Measurements from ENCODE around the gene GPR139. TPM values are rescaled to one million over a fixed set of nuclear protein-coding genes. Genes with fewer than 3 reads are reported as not detected.

GPR139 gene
- total RNA-seq, 1 experiment from 2014 or later: not detected

GRCh38 chr16:20020976-20021375 is 52.7 kb downstream of the GPR139 start:
- H3K4me3 ChIP-seq (ENCODE audit: low read length): no peak overlapping the region
- no peaks in the 10 kb centered on the region for H3K79me2 ChIP-seq (ENCODE audit: low read length)
- H3K4me2 ChIP-seq (ENCODE audit: low read depth, low read length, poor library complexity, severe bottlenecking): no peak overlapping the region
- no peaks in the 10 kb centered on the region for H3K9me3 ChIP-seq (ENCODE audit: low read length)
- H3K9me2 ChIP-seq (replicated peaks; ENCODE audit: insufficient read depth, low read length): no peaks in the 10 kb centered on the region
- H3K27ac ChIP-seq (ENCODE audit: low read length): no peak overlapping the region
- no peaks in the 10 kb centered on the region for H3K36me3 ChIP-seq (ENCODE audit: insufficient read depth, low read length)
- H4K20me1 ChIP-seq (ENCODE audit: insufficient read depth, low read depth, low read length): no peaks in the 10 kb centered on the region
- no peaks in the 10 kb centered on the region for H3K4me1 ChIP-seq (ENCODE audit: low read length)
- DNase-seq: no peak
- no peaks in the 10 kb centered on the region for H3K27me3 ChIP-seq (ENCODE audit: low read length)
- H2AFZ ChIP-seq (ENCODE audit: low read length): no peak overlapping the region
- H3K9ac ChIP-seq (ENCODE audit: low read length): no peak overlapping the region

DNA sequence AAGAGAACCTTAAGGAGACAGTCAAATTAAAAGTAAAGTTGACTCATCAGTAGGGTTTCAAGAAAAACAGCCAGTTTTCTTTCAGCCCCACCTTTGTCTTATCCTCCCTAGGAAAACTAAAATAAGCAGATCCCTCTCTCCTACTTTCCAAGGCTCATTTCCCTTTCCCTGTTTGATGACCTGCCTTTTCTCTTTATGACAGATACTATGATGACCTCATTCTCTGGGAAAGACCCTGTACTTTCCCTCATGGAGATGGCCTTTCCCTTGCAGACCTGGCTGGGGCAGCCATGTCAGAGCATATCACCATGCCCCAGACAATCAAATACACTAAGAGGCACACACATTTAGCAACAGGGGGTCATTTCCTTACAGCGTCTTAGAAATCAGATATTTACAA is 53.6 kb downstream of the GPR139 start:
- no peak overlapping the region for H3K4me3 ChIP-seq (ENCODE audit: low read length)

GRCh38 chr16:20016234-20016633 is 57.5 kb downstream of the GPR139 start:
- Histone ChIP-seq H3K9me3 (ENCODE audit: low read length) (no peaks in the 10 kb centered on the region), H3K4me1 (ENCODE audit: low read length) (no peaks in the 10 kb centered on the region), H3K4me2 (ENCODE audit: low read depth, low read length, poor library complexity, severe bottlenecking) (no peak overlapping the region), H3K4me3 (ENCODE audit: low read length) (no peak overlapping the region), H3K9me2 (replicated peaks; ENCODE audit: insufficient read depth, low read length) (no peaks in the 10 kb centered on the region), H2AFZ (ENCODE audit: low read length) (no peak overlapping the region), H3K79me2 (ENCODE audit: low read length) (no peaks in the 10 kb centered on the region), H3K27ac (ENCODE audit: low read length) (no peak overlapping the region), H4K20me1 (ENCODE audit: insufficient read depth, low read depth, low read length) (no peaks in the 10 kb centered on the region), H3K9ac (ENCODE audit: low read length) (no peak overlapping the region), H3K27me3 (ENCODE audit: low read length) (no peaks in the 10 kb centered on the region), H3K36me3 (ENCODE audit: insufficient read depth, low read length) (no peaks in the 10 kb centered on the region)
- no peak for DNase-seq

More for the DNA sequence above, 53.6 kb downstream of the GPR139 start:
- H3K36me3 ChIP-seq (ENCODE audit: insufficient read depth, low read length): no peaks in the 10 kb centered on the region
- H3K79me2 ChIP-seq (ENCODE audit: low read length): no peaks in the 10 kb centered on the region
- no peak overlapping the region for H3K9ac ChIP-seq (ENCODE audit: low read length)
- H3K4me1 ChIP-seq (ENCODE audit: low read length): no peaks in the 10 kb centered on the region
- no peaks in the 10 kb centered on the region for H4K20me1 ChIP-seq (ENCODE audit: insufficient read depth, low read depth, low read length)
- no peaks in the 10 kb centered on the region for H3K9me3 ChIP-seq (ENCODE audit: low read length)
- no peak overlapping the region for H3K27ac ChIP-seq (ENCODE audit: low read length)
- H3K27me3 ChIP-seq (ENCODE audit: low read length): no peaks in the 10 kb centered on the region
- no peaks in the 10 kb centered on the region for H3K9me2 ChIP-seq (replicated peaks; ENCODE audit: insufficient read depth, low read length)
- no peak overlapping the region for H2AFZ ChIP-seq (ENCODE audit: low read length)
- H3K4me2 ChIP-seq (ENCODE audit: low read depth, low read length, poor library complexity, severe bottlenecking): no peak overlapping the region
- DNase-seq: no peak

DNA sequence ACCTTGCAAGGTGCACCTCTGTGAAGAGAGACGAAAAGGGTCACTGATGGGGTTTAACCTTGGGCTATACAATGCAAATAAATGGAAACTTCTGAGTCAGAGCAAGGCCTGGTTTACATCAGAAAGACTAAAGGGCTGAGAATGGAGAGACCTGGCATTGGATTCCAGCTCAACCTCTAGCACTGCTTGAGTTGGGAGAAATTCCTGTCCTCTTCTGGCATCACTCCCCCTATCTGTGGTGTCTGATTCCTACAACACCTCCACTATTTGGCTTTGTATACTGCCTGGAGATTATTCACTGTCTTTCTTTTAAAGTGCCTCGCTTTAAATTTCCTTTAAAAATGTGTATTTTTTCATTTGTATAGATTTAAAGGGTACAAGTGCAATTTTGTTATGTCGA is 68.8 kb downstream of the GPR139 start:
- H4K20me1 ChIP-seq (ENCODE audit: insufficient read depth, low read depth, low read length): no peaks in the 10 kb centered on the region
- no peaks in the 10 kb centered on the region for H3K79me2 ChIP-seq (ENCODE audit: low read length)
- no peak overlapping the region for H3K27ac ChIP-seq (ENCODE audit: low read length)
- H3K9me2 ChIP-seq (replicated peaks; ENCODE audit: insufficient read depth, low read length): no peaks in the 10 kb centered on the region
- DNase-seq: no peak
- no peak overlapping the region for H2AFZ ChIP-seq (ENCODE audit: low read length)
- H3K4me3 ChIP-seq (ENCODE audit: low read length): no peak overlapping the region
- no peak overlapping the region for H3K4me2 ChIP-seq (ENCODE audit: low read depth, low read length, poor library complexity, severe bottlenecking)
- H3K27me3 ChIP-seq (ENCODE audit: low read length): no peaks in the 10 kb centered on the region
- no peak overlapping the region for H3K9ac ChIP-seq (ENCODE audit: low read length)
- no peaks in the 10 kb centered on the region for H3K9me3 ChIP-seq (ENCODE audit: low read length)
- H3K4me1 ChIP-seq (ENCODE audit: low read length): no peaks in the 10 kb centered on the region
- H3K36me3 ChIP-seq (ENCODE audit: insufficient read depth, low read length): no peaks in the 10 kb centered on the region

DNA sequence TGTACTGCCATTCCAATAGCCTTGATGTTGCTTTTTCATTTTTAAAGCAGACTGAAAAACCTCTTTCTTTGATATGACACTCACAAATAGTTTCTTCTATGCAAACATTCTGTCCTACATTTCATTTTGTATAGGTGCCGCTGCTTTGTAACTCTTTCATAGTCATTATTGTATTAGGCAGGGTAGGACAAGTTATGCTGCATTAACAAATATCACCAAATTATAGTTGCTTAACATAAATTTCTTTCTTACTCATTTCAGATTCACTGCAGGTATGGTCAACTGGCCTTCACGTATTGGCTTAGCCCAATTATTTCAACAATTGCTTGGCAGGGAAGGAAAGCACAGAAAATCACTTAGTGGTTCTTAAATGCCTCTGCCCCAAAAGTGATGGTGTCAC is 70.8 kb downstream of the GPR139 start:
- Histone ChIP-seq H3K4me3 (ENCODE audit: low read length) (no peak overlapping the region), H3K4me1 (ENCODE audit: low read length) (no peaks in the 10 kb centered on the region), H3K4me2 (ENCODE audit: low read depth, low read length, poor library complexity, severe bottlenecking) (no peak overlapping the region), H3K27me3 (ENCODE audit: low read length) (no peaks in the 10 kb centered on the region), H3K79me2 (ENCODE audit: low read length) (no peaks in the 10 kb centered on the region), H3K9me3 (ENCODE audit: low read length) (no peaks in the 10 kb centered on the region), H3K9me2 (replicated peaks; ENCODE audit: insufficient read depth, low read length) (no peaks in the 10 kb centered on the region), H4K20me1 (ENCODE audit: insufficient read depth, low read depth, low read length) (no peaks in the 10 kb centered on the region), H3K27ac (ENCODE audit: low read length) (no peak overlapping the region), H2AFZ (ENCODE audit: low read length) (no peak overlapping the region), H3K9ac (ENCODE audit: low read length) (no peak overlapping the region), H3K36me3 (ENCODE audit: insufficient read depth, low read length) (no peaks in the 10 kb centered on the region)
- no peak for DNase-seq

DNA sequence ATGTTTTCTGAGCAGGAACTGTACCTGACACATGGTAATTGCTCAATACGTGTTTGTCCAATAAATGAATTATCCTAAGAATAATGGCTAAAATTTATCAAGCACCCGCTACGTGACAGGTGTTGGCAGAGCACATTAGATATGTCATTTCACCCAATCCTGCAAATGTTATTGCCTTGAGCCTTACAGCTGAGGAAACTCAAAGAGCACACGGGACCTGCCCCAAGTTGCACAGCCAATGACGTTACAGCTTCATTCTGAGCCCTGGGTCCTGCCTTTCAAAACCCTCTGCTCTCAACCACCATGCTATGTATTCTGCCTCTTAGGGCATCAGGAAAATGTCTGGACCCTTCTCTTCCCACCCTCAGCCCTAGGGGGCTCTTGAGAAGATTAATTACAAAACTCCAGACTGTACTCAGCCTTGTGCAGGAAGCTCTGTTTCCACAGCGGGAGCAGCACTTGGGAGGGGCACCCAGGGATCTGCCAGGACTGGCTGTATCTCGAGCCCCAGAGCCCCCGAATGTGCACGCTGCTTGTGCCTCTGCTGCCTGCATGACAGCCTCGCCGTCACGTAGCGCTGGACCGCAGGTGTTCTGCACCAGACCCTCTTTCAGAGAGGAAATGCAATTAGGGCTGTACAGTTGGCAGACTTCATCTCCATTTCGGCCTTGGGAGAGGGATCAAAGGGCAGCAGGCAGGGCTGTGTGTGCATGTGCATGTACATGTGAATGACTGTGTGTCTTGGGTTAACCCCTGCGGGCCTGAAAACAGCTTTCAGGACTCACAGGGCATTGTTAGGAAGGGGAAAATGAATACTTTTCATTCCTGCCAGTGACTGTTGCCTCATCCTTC is 71.6 kb downstream of the GPR139 start:
- Histone ChIP-seq H3K4me3 (ENCODE audit: low read length) (no peak overlapping the region), H3K4me2 (ENCODE audit: low read depth, low read length, poor library complexity, severe bottlenecking) (no peak overlapping the region)

GRCh38 chr16:19997734-19998133 is 76.0 kb downstream of the GPR139 start:
- Histone ChIP-seq H3K9me2 (replicated peaks; ENCODE audit: insufficient read depth, low read length) (no peaks in the 10 kb centered on the region), H3K9ac (ENCODE audit: low read length) (no peak overlapping the region), H3K36me3 (ENCODE audit: insufficient read depth, low read length) (no peaks in the 10 kb centered on the region), H3K4me1 (ENCODE audit: low read length) (no peaks in the 10 kb centered on the region), H3K27me3 (ENCODE audit: low read length) (no peaks in the 10 kb centered on the region), H4K20me1 (ENCODE audit: insufficient read depth, low read depth, low read length) (no peaks in the 10 kb centered on the region), H2AFZ (ENCODE audit: low read length) (no peak overlapping the region), H3K27ac (ENCODE audit: low read length) (no peak overlapping the region), H3K4me3 (ENCODE audit: low read length) (no peak overlapping the region), H3K4me2 (ENCODE audit: low read depth, low read length, poor library complexity, severe bottlenecking) (no peak overlapping the region), H3K79me2 (ENCODE audit: low read length) (no peaks in the 10 kb centered on the region), H3K9me3 (ENCODE audit: low read length) (no peaks in the 10 kb centered on the region)
- DNase-seq: no peak

More for the DNA sequence above, 71.6 kb downstream of the GPR139 start:
- Histone ChIP-seq H2AFZ (ENCODE audit: low read length) (no peak overlapping the region), H3K9me2 (replicated peaks; ENCODE audit: insufficient read depth, low read length) (no peaks in the 10 kb centered on the region), H3K4me1 (ENCODE audit: low read length) (no peaks in the 10 kb centered on the region), H4K20me1 (ENCODE audit: insufficient read depth, low read depth, low read length) (no peaks in the 10 kb centered on the region), H3K36me3 (ENCODE audit: insufficient read depth, low read length) (no peaks in the 10 kb centered on the region), H3K27ac (ENCODE audit: low read length) (no peak overlapping the region), H3K27me3 (ENCODE audit: low read length) (no peaks in the 10 kb centered on the region), H3K9ac (ENCODE audit: low read length) (no peak overlapping the region), H3K9me3 (ENCODE audit: low read length) (no peaks in the 10 kb centered on the region), H3K79me2 (ENCODE audit: low read length) (no peaks in the 10 kb centered on the region)
- DNase-seq: no peak

- Histone ChIP-seq H2AFZ (ENCODE audit: low read length) (no peak overlapping the region), H3K9me3 (ENCODE audit: low read length) (no peaks in the 10 kb centered on the region), H3K79me2 (ENCODE audit: low read length) (no peaks in the 10 kb centered on the region), H3K4me1 (ENCODE audit: low read length) (no peaks in the 10 kb centered on the region), H3K27ac (ENCODE audit: low read length) (no peak overlapping the region), H3K9me2 (replicated peaks; ENCODE audit: insufficient read depth, low read length) (no peaks in the 10 kb centered on the region), H3K4me3 (ENCODE audit: low read length) (no peak overlapping the region), H3K9ac (ENCODE audit: low read length) (no peak overlapping the region), H3K27me3 (ENCODE audit: low read length) (no peaks in the 10 kb centered on the region), H3K36me3 (ENCODE audit: insufficient read depth, low read length) (no peaks in the 10 kb centered on the region), H3K4me2 (ENCODE audit: low read depth, low read length, poor library complexity, severe bottlenecking) (no peak overlapping the region), H4K20me1 (ENCODE audit: insufficient read depth, low read depth, low read length) (no peaks in the 10 kb centered on the region)
- DNase-seq: no peak
Measured at GRCh38 chr16:19997264-19997663, 76.4 kb downstream of the GPR139 start.
